Measurements from ENCODE around the gene SAPCD2.

Gene SAPCD2

GRCh38 chr9:137083394-137084004 lies 13.1 kb upstream of the SAPCD2 start:
- DNase-seq (ENCODE audit: insufficient read length, low spot score), result no peak
- TF ChIP-seq TAF1 (IDR thresholded peaks at IDR 0.05; ENCODE audit: low read depth, low read length), result no peak
- TF ChIP-seq SPI1 (IDR thresholded peaks at IDR 0.05; ENCODE audit: low read depth, low read length), result no peak
- no peak for TF ChIP-seq POLR2AphosphoS5 (IDR thresholded peaks at IDR 0.05; ENCODE audit: low read depth, low read length)
- no peak for TF ChIP-seq POLR2A (IDR thresholded peaks at IDR 0.05; ENCODE audit: low read depth, low read length)
- TF ChIP-seq POU2F2 (IDR thresholded peaks at IDR 0.05; ENCODE audit: low read depth, low read length), result no peak
- TF ChIP-seq PAX5 (IDR thresholded peaks at IDR 0.05; ENCODE audit: insufficient read depth, low read length, severe bottlenecking), result no peak

GRCh38 chr9:137082925-137083290 lies 12.6 kb upstream of the SAPCD2 start:
- no peak for TF ChIP-seq TAF1 (IDR thresholded peaks at IDR 0.05; ENCODE audit: low read depth, low read length)
- no peak for TF ChIP-seq POLR2AphosphoS5 (IDR thresholded peaks at IDR 0.05; ENCODE audit: low read depth, low read length)
- no peak for TF ChIP-seq PAX5 (IDR thresholded peaks at IDR 0.05; ENCODE audit: insufficient read depth, low read length, severe bottlenecking)
- no peak for TF ChIP-seq POU2F2 (IDR thresholded peaks at IDR 0.05; ENCODE audit: low read depth, low read length)
- no peak for TF ChIP-seq POLR2A (IDR thresholded peaks at IDR 0.05; ENCODE audit: low read depth, low read length)
- no peak for TF ChIP-seq SPI1 (IDR thresholded peaks at IDR 0.05; ENCODE audit: low read depth, low read length)
- FAIRE-seq (no peak), DNase-seq (ENCODE audit: insufficient read length, low spot score) (no peak)

More at GRCh38 chr9:137083394-137084004, 13.1 kb upstream of the SAPCD2 start:
- no peak for FAIRE-seq

GRCh38 chr9:137082222-137082924 lies 12.0 kb upstream of the SAPCD2 start:
- FAIRE-seq (no peak), DNase-seq (ENCODE audit: insufficient read length, low spot score) (no peak)

GRCh38 chr9:137080260-137081122 lies 10.1 kb upstream of the SAPCD2 start:
- TF ChIP-seq POU2F2 (IDR thresholded peaks at IDR 0.05; ENCODE audit: low read depth, low read length) (no peak), TAF1 (IDR thresholded peaks at IDR 0.05; ENCODE audit: low read depth, low read length) (no peak), POLR2A (IDR thresholded peaks at IDR 0.05; ENCODE audit: low read depth, low read length) (no peak), PAX5 (IDR thresholded peaks at IDR 0.05; ENCODE audit: insufficient read depth, low read length, severe bottlenecking) (no peak), SPI1 (IDR thresholded peaks at IDR 0.05; ENCODE audit: low read depth, low read length) (no peak)

More at GRCh38 chr9:137082222-137082924, 12.0 kb upstream of the SAPCD2 start:
- TF ChIP-seq POLR2AphosphoS5 (IDR thresholded peaks at IDR 0.05; ENCODE audit: low read depth, low read length) (no peak), PAX5 (IDR thresholded peaks at IDR 0.05; ENCODE audit: insufficient read depth, low read length, severe bottlenecking) (no peak), SPI1 (IDR thresholded peaks at IDR 0.05; ENCODE audit: low read depth, low read length) (no peak), TAF1 (IDR thresholded peaks at IDR 0.05; ENCODE audit: low read depth, low read length) (no peak), POLR2A (IDR thresholded peaks at IDR 0.05; ENCODE audit: low read depth, low read length) (no peak), POU2F2 (IDR thresholded peaks at IDR 0.05; ENCODE audit: low read depth, low read length) (no peak)

GRCh38 chr9:137079401-137079787 lies 9.0 kb upstream of the SAPCD2 start:
- no peak for DNase-seq (ENCODE audit: insufficient read length, low spot score)
- no peak for FAIRE-seq
- TF ChIP-seq TAF1 (IDR thresholded peaks at IDR 0.05; ENCODE audit: low read depth, low read length) (no peak), PAX5 (IDR thresholded peaks at IDR 0.05; ENCODE audit: insufficient read depth, low read length, severe bottlenecking) (no peak), POLR2A (IDR thresholded peaks at IDR 0.05; ENCODE audit: low read depth, low read length) (no peak), SPI1 (IDR thresholded peaks at IDR 0.05; ENCODE audit: low read depth, low read length) (no peak), POLR2AphosphoS5 (IDR thresholded peaks at IDR 0.05; ENCODE audit: low read depth, low read length) (no peak), POU2F2 (IDR thresholded peaks at IDR 0.05; ENCODE audit: low read depth, low read length) (no peak)

More at GRCh38 chr9:137080260-137081122, 10.1 kb upstream of the SAPCD2 start:
- no peak for FAIRE-seq
- no peak for DNase-seq (ENCODE audit: insufficient read length, low spot score)

- FAIRE-seq (no peak), DNase-seq (ENCODE audit: insufficient read length, low spot score) (no peak)
- TF ChIP-seq TAF1 (IDR thresholded peaks at IDR 0.05; ENCODE audit: low read depth, low read length) (no peak), POLR2AphosphoS5 (IDR thresholded peaks at IDR 0.05; ENCODE audit: low read depth, low read length) (no peak), POLR2A (IDR thresholded peaks at IDR 0.05; ENCODE audit: low read depth, low read length) (no peak), PAX5 (IDR thresholded peaks at IDR 0.05; ENCODE audit: insufficient read depth, low read length, severe bottlenecking) (no peak), POU2F2 (IDR thresholded peaks at IDR 0.05; ENCODE audit: low read depth, low read length) (no peak), SPI1 (IDR thresholded peaks at IDR 0.05; ENCODE audit: low read depth, low read length) (no peak)
These were observed 8.5 kb upstream of the SAPCD2 start for GRCh38 chr9:137078701-137079400.

- peak; percentile 85 for FAIRE-seq
- no peak for DNase-seq (ENCODE audit: insufficient read length, low spot score)
- TF ChIP-seq SPI1 (IDR thresholded peaks at IDR 0.05; ENCODE audit: low read depth, low read length) (no peak), TAF1 (IDR thresholded peaks at IDR 0.05; ENCODE audit: low read depth, low read length) (no peak), PAX5 (IDR thresholded peaks at IDR 0.05; ENCODE audit: insufficient read depth, low read length, severe bottlenecking) (no peak), POLR2AphosphoS5 (IDR thresholded peaks at IDR 0.05; ENCODE audit: low read depth, low read length) (no peak), POU2F2 (IDR thresholded peaks at IDR 0.05; ENCODE audit: low read depth, low read length) (no peak), POLR2A (IDR thresholded peaks at IDR 0.05; ENCODE audit: low read depth, low read length) (no peak)
These were observed 7.7 kb upstream of the SAPCD2 start for GRCh38 chr9:137077758-137078693.

Measured in GM12891 (cell line).